ENCODE data around the gene VPS37C.

Gene VPS37C

GRCh38 chr11:61118004-61118403 lies 43.2 kb downstream of the VPS37C start:
- Histone ChIP-seq H2AFZ (ENCODE audit: low read depth, low read length) (no peak overlapping the region), H3K4me1 (ENCODE audit: low read length) (peaks cover 13% of the 10 kb centered on the region), H3K27ac (ENCODE audit: low read length) (no peak overlapping the region), H3K4me3 (ENCODE audit: low read length) (no peak overlapping the region), H3K27me3 (ENCODE audit: low read depth, low read length) (no peaks in the 10 kb centered on the region), H3K4me2 (ENCODE audit: low read length) (no peak overlapping the region), H3K9ac (ENCODE audit: low read length) (no peak overlapping the region), H3K79me2 (ENCODE audit: low read length) (no peaks in the 10 kb centered on the region), H4K20me1 (ENCODE audit: insufficient read depth, low read length) (no peaks in the 10 kb centered on the region), H3K36me3 (replicated peaks; ENCODE audit: low read depth, low read length) (no peaks in the 10 kb centered on the region), H3K9me3 (ENCODE audit: insufficient read depth, low read length) (no peaks in the 10 kb centered on the region)
- no peak for TF ChIP-seq EZH2phosphoT487 (IDR thresholded peaks at IDR 0.05; ENCODE audit: low read depth)
- TF ChIP-seq, protein P1, sequence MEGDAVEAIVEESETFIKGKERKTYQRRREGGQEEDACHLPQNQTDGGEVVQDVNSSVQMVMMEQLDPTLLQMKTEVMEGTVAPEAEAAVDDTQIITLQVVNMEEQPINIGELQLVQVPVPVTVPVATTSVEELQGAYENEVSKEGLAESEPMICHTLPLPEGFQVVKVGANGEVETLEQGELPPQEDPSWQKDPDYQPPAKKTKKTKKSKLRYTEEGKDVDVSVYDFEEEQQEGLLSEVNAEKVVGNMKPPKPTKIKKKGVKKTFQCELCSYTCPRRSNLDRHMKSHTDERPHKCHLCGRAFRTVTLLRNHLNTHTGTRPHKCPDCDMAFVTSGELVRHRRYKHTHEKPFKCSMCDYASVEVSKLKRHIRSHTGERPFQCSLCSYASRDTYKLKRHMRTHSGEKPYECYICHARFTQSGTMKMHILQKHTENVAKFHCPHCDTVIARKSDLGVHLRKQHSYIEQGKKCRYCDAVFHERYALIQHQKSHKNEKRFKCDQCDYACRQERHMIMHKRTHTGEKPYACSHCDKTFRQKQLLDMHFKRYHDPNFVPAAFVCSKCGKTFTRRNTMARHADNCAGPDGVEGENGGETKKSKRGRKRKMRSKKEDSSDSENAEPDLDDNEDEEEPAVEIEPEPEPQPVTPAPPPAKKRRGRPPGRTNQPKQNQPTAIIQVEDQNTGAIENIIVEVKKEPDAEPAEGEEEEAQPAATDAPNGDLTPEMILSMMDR (IDR thresholded peaks at IDR 0.05; ENCODE audit: low read depth, low read length): no peak

- H3K9me3 ChIP-seq (ENCODE audit: insufficient read depth, low read length): no peaks in the 10 kb centered on the region
- no peak overlapping the region for H3K9ac ChIP-seq (ENCODE audit: low read length)
- H3K4me2 ChIP-seq (ENCODE audit: low read length): no peak overlapping the region
- peaks cover 13% of the 10 kb centered on the region for H3K4me1 ChIP-seq (ENCODE audit: low read length)
- H3K4me3 ChIP-seq (ENCODE audit: low read length): no peak overlapping the region
- H3K79me2 ChIP-seq (ENCODE audit: low read length): no peaks in the 10 kb centered on the region
- H2AFZ ChIP-seq (ENCODE audit: low read depth, low read length): no peak overlapping the region
- H3K27me3 ChIP-seq (ENCODE audit: low read depth, low read length): no peaks in the 10 kb centered on the region
- no peaks in the 10 kb centered on the region for H3K36me3 ChIP-seq (replicated peaks; ENCODE audit: low read depth, low read length)
- no peak overlapping the region for H3K27ac ChIP-seq (ENCODE audit: low read length)
- no peaks in the 10 kb centered on the region for H4K20me1 ChIP-seq (ENCODE audit: insufficient read depth, low read length)
- TF ChIP-seq EZH2phosphoT487 (IDR thresholded peaks at IDR 0.05; ENCODE audit: low read depth): no peak
- TF ChIP-seq, protein P1 (IDR thresholded peaks at IDR 0.05; ENCODE audit: low read depth, low read length): no peak
These were observed 44.1 kb downstream of the VPS37C start for GRCh38 chr11:61117168-61117520.

GRCh38 chr11:61116426-61117167 lies 44.6 kb downstream of the VPS37C start:
- no peaks in the 10 kb centered on the region for H3K36me3 ChIP-seq (replicated peaks; ENCODE audit: low read depth, low read length)
- no peaks in the 10 kb centered on the region for H3K79me2 ChIP-seq (ENCODE audit: low read length)
- no peaks in the 10 kb centered on the region for H3K27me3 ChIP-seq (ENCODE audit: low read depth, low read length)
- H2AFZ ChIP-seq (ENCODE audit: low read depth, low read length): no peak overlapping the region
- no peak overlapping the region for H3K27ac ChIP-seq (ENCODE audit: low read length)
- H3K4me3 ChIP-seq (ENCODE audit: low read length): no peak overlapping the region
- no peak overlapping the region for H3K9ac ChIP-seq (ENCODE audit: low read length)
- no peaks in the 10 kb centered on the region for H3K9me3 ChIP-seq (ENCODE audit: insufficient read depth, low read length)
- no peak overlapping the region for H3K4me2 ChIP-seq (ENCODE audit: low read length)
- peaks cover 17% of the 10 kb centered on the region for H3K4me1 ChIP-seq (ENCODE audit: low read length)
- no peaks in the 10 kb centered on the region for H4K20me1 ChIP-seq (ENCODE audit: insufficient read depth, low read length)
- TF ChIP-seq EZH2phosphoT487 (IDR thresholded peaks at IDR 0.05; ENCODE audit: low read depth): no peak
- TF ChIP-seq, protein P1 (IDR thresholded peaks at IDR 0.05; ENCODE audit: low read depth, low read length): no peak

- Histone ChIP-seq H3K36me3 (replicated peaks; ENCODE audit: low read depth, low read length) (no peaks in the 10 kb centered on the region), H3K9me3 (ENCODE audit: insufficient read depth, low read length) (no peaks in the 10 kb centered on the region), H3K27me3 (ENCODE audit: low read depth, low read length) (no peaks in the 10 kb centered on the region), H3K27ac (ENCODE audit: low read length) (no peak overlapping the region), H2AFZ (ENCODE audit: low read depth, low read length) (no peak overlapping the region), H3K9ac (ENCODE audit: low read length) (no peak overlapping the region), H3K79me2 (ENCODE audit: low read length) (no peaks in the 10 kb centered on the region), H3K4me1 (ENCODE audit: low read length) (peaks cover 17% of the 10 kb centered on the region), H4K20me1 (ENCODE audit: insufficient read depth, low read length) (no peaks in the 10 kb centered on the region), H3K4me3 (ENCODE audit: low read length) (no peak overlapping the region), H3K4me2 (ENCODE audit: low read length) (no peak overlapping the region)
- TF ChIP-seq, protein P1 (IDR thresholded peaks at IDR 0.05; ENCODE audit: low read depth, low read length): no peak
- TF ChIP-seq EZH2phosphoT487 (IDR thresholded peaks at IDR 0.05; ENCODE audit: low read depth): no peak
These were observed 45.6 kb downstream of the VPS37C start for GRCh38 chr11:61115498-61116224.

All from OCI-LY3 (cell line).